Measurements from ENCODE around the gene GALNT17. TPM values are rescaled to one million over a fixed set of nuclear protein-coding genes. Genes with fewer than 3 reads are reported as not detected.
"Not testable (repeated sequence)": the region's sequence is repeated elsewhere in the genome, so short reads cannot be mapped to it uniquely, and the experiment has no call there.

The GALNT17 gene
- polyA plus RNA-seq, 1 experiment: not detected

- Histone ChIP-seq H3K27me3 (ENCODE audit: control insufficient read depth, insufficient read depth, low read length) (no peaks in the 10 kb centered on the region), H3K27ac (ENCODE audit: low read depth, low read length) (no peak overlapping the region), H3K4me3 (ENCODE audit: low read depth, low read length) (no peak overlapping the region), H3K9me3 (ENCODE audit: control insufficient read depth, insufficient read depth, low read length) (peaks cover 8% of the 10 kb centered on the region)
- CTCF ChIA-PET: no interaction called here
- POLR2A ChIA-PET: no interaction called here
- TF ChIP-seq CTCF (IDR thresholded peaks at IDR 0.05; ENCODE audit: low read depth, low read length): no peak
- DNase-seq (ENCODE audit: low read depth, low spot score): no peak
Measured at GRCh38 chr7:71637578-71637977, 505.6 kb downstream of the GALNT17 start.

GRCh38 chr7:71638108-71638507 lies 506.2 kb downstream of the GALNT17 start:
- ChIA-PET POLR2A (no interaction called here), CTCF (no interaction called here)
- Histone ChIP-seq H3K27ac (ENCODE audit: low read depth, low read length) (no peak overlapping the region), H3K9me3 (ENCODE audit: control insufficient read depth, insufficient read depth, low read length) (peaks cover 8% of the 10 kb centered on the region), H3K4me3 (ENCODE audit: low read depth, low read length) (no peak overlapping the region), H3K27me3 (ENCODE audit: control insufficient read depth, insufficient read depth, low read length) (no peaks in the 10 kb centered on the region)
- no peak for DNase-seq (ENCODE audit: low read depth, low spot score)
- no peak for TF ChIP-seq CTCF (IDR thresholded peaks at IDR 0.05; ENCODE audit: low read depth, low read length)

GRCh38 chr7:71639382-71640085 lies 507.6 kb downstream of the GALNT17 start:
- POLR2A ChIA-PET: no interaction called here

GRCh38 chr7:71643031-71643430 lies 511.1 kb downstream of the GALNT17 start:
- H3K27me3 ChIP-seq (ENCODE audit: control insufficient read depth, insufficient read depth, low read length); POLR2A ChIA-PET; DNase-seq (ENCODE audit: low read depth, low spot score); CTCF ChIA-PET; H3K4me3 ChIP-seq (ENCODE audit: low read depth, low read length); H3K27ac ChIP-seq (ENCODE audit: low read depth, low read length): not testable (repeated sequence)
- peaks cover 13% of the 10 kb centered on the region for H3K9me3 ChIP-seq (ENCODE audit: control insufficient read depth, insufficient read depth, low read length)

More at GRCh38 chr7:71639382-71640085, 507.6 kb downstream of the GALNT17 start:
- Histone ChIP-seq H3K27ac (ENCODE audit: low read depth, low read length) (no peak overlapping the region), H3K4me3 (ENCODE audit: low read depth, low read length) (no peak overlapping the region), H3K27me3 (ENCODE audit: control insufficient read depth, insufficient read depth, low read length) (no peaks in the 10 kb centered on the region), H3K9me3 (ENCODE audit: control insufficient read depth, insufficient read depth, low read length) (peaks cover 4% of the 10 kb centered on the region; the same call in 1 of the 2 replicates)
- DNase-seq (ENCODE audit: low read depth, low spot score): no peak
- no peak for TF ChIP-seq CTCF (IDR thresholded peaks at IDR 0.05; ENCODE audit: low read depth, low read length)
- CTCF ChIA-PET: no interaction called here

GRCh38 chr7:71645836-71646235 lies 513.9 kb downstream of the GALNT17 start:
- no peak for TF ChIP-seq CTCF (IDR thresholded peaks at IDR 0.05; ENCODE audit: low read depth, low read length)
- ChIA-PET CTCF (no interaction called here), POLR2A (no interaction called here)
- H3K27ac ChIP-seq (ENCODE audit: low read depth, low read length): no peak overlapping the region
- H3K4me3 ChIP-seq (ENCODE audit: low read depth, low read length): no peak overlapping the region
- H3K27me3 ChIP-seq (ENCODE audit: control insufficient read depth, insufficient read depth, low read length): no peaks in the 10 kb centered on the region
- no peak for DNase-seq (ENCODE audit: low read depth, low spot score)
- peaks cover 31% of the 10 kb centered on the region for H3K9me3 ChIP-seq (ENCODE audit: control insufficient read depth, insufficient read depth, low read length)

Data from AG04450 (cell line).